Body of pancreas (tissue), 4 donors: ENCODE measurements around the gene C22orf15. TPM values are rescaled to one million over a fixed set of nuclear protein-coding genes. Genes with fewer than 3 reads are reported as not detected.

ENCODE experiments used
- ATAC-seq: fragments of 150-250 bp; one replicate; pipeline ENCODE4 v1.9.1; 2016
- DNase-seq, 4 donors: peaks; one replicate each; pipeline ENCODE4 v3.0.0-alpha.2; 2019
- H3K27ac ChIP-seq, 4 donors: fragments of 200-600 bp; sonication (generic); 1 replicate in 3 of 4; 2 replicates in 1 of 4; pipeline versions ENCODE4 v1.5.1 to v1.6.1; 2016 to 2019; ENCODE audit warnings: mild to moderate bottlenecking in 1 of 4, mixed read lengths in 1 of 4, moderate library complexity in 1 of 4
- H3K27me3 ChIP-seq, 2 donors: fragments of 200-600 bp; sonication (generic); one replicate each; pipeline ENCODE4 v1.6.0; 2016; ENCODE audit warnings: mild to moderate bottlenecking in 1 of 2
- H3K36me3 ChIP-seq, 2 donors: fragments of 200-600 bp; sonication (generic); replicated peaks in 1 of 2; 2 replicates each; pipeline ENCODE4 v1.5.1; 2016; ENCODE audit warnings: low read depth in 2 of 2; ENCODE audit not compliant: insufficient read depth in 1 of 2
- H3K4me1 ChIP-seq: fragments of 200-600 bp; sonication (generic); one replicate; pipeline ENCODE4 v1.6.0; 2016
- H3K4me3 ChIP-seq, 2 donors: fragments of 200-600 bp; sonication (generic); 1 replicate in 1 of 2; 2 replicates in 1 of 2; pipeline ENCODE4 v1.5.1; 2016 to 2019
- H3K9me3 ChIP-seq, 3 donors: fragments of 200-600 bp; sonication (generic); 1 replicate in 2 of 3; 2 replicates in 1 of 3; pipeline ENCODE4 v1.5.1; 2016
- CTCF ChIP-seq, 7 experiments: fragments of 450-650 bp in 4 of 7; fragments of 200-600 bp in 3 of 7; sonication (generic) in 3 of 7; IDR thresholded peaks; one replicate each; pipeline ENCODE4 v1.5.1; 2016 to 2019; ENCODE audit warnings: antibody characterized with exemption in 7 of 7
- POLR2A ChIP-seq, 3 donors: fragments of 450-650 bp; IDR thresholded peaks; one replicate each; pipeline ENCODE4 v1.6.1; 2016; ENCODE audit warnings: antibody characterized with exemption in 3 of 3, mild to moderate bottlenecking in 2 of 3
- WGBS, 2 donors: methylation state at CpG; one replicate each; pipeline ENCODE4 v1.1.5; 2017; 5-methylcytosine and 5-hydroxymethylcytosine counted together
- intact Hi-C: fragments of 100-400 bp; cut with DNase I; formaldehyde crosslinking; loops from one replicate; pipeline ENCODE4 v1.15.1; 2023
- total RNA-seq, 2 donors: library from RNA; depleted of rRNA; stranded (reverse); fragments of >200 nt; gene quantifications; one replicate each; pipeline ENCODE4 v1.1.0, GENCODE V29; 2016

C22orf15 gene
- total RNA-seq, 2 donors from 2014 or later: not detected

- no peaks in the 10 kb centered on the region for H3K9me3 ChIP-seq
- no peaks in the 10 kb centered on the region for H3K4me1 ChIP-seq
- H3K27me3 ChIP-seq: no peaks in the 10 kb centered on the region
- no peak for ATAC-seq
- H3K36me3 ChIP-seq: peaks cover 0 to 29% of the 10 kb centered on the region in 2 donors
- TF ChIP-seq POLR2A (IDR thresholded peaks at IDR 0.05) (no peak), CTCF (IDR thresholded peaks at IDR 0.05) (no peak)
- no peak overlapping the region for H3K4me3 ChIP-seq
- H3K27ac ChIP-seq: no peak overlapping the region
- intact Hi-C loops: no loop called here
- no peak for DNase-seq
- 81 to 91% methylated on average over 11 of the region's 11 CpGs for WGBS, 2 donors
These were observed 38.5 kb downstream of the C22orf15 start for GRCh38 chr22:23801238-23801821.

GRCh38 chr22:23801886-23802377 lies 39.1 kb downstream of the C22orf15 start:
- intact Hi-C loops: no loop called here
- TF ChIP-seq POLR2A (IDR thresholded peaks at IDR 0.05): no peak
- no peak for DNase-seq
- no peak overlapping the region for H3K4me3 ChIP-seq
- no peak overlapping the region for H3K27ac ChIP-seq
- WGBS, 2 donors: 91 to 92% methylated on average over 5 to 8 of the region's 8 CpGs
- no peaks in the 10 kb centered on the region for H3K4me1 ChIP-seq
- ATAC-seq: no peak
- H3K9me3 ChIP-seq: no peaks in the 10 kb centered on the region
- H3K36me3 ChIP-seq: peaks cover 0 to 27% of the 10 kb centered on the region in 2 donors
- H3K27me3 ChIP-seq: no peaks in the 10 kb centered on the region

GRCh38 chr22:23803001-23803819 lies 40.4 kb downstream of the C22orf15 start:
- H3K36me3 ChIP-seq: peaks cover 0 to 27% of the 10 kb centered on the region in 2 donors
- intact Hi-C loops: no loop called here

GRCh38 chr22:23804781-23805291 lies 42.0 kb downstream of the C22orf15 start:
- Histone ChIP-seq H3K4me1 (no peaks in the 10 kb centered on the region), H3K4me3 (no peak overlapping the region), H3K27me3 (no peaks in the 10 kb centered on the region), H3K9me3 (no peaks in the 10 kb centered on the region), H3K27ac (no peak overlapping the region), H3K36me3 (peaks cover 0 to 26% of the 10 kb centered on the region in 2 donors)
- ATAC-seq: no peak
- TF ChIP-seq POLR2A (IDR thresholded peaks at IDR 0.05): no peak
- TF ChIP-seq CTCF (IDR thresholded peaks at IDR 0.05): no peak
- intact Hi-C loops: no loop called here
- WGBS, 2 donors: 68 to 95% methylated on average over 6 to 12 of the region's 12 CpGs
- DNase-seq: no peak

More at GRCh38 chr22:23803001-23803819, 40.4 kb downstream of the C22orf15 start:
- no peaks in the 10 kb centered on the region for H3K9me3 ChIP-seq
- no peak overlapping the region for H3K27ac ChIP-seq
- no peak for DNase-seq
- H3K27me3 ChIP-seq: no peaks in the 10 kb centered on the region
- WGBS, 2 donors: 82 to 93% methylated on average over 13 to 21 of the region's 21 CpGs
- no peak overlapping the region for H3K4me3 ChIP-seq
- no peaks in the 10 kb centered on the region for H3K4me1 ChIP-seq
- no peak for TF ChIP-seq CTCF (IDR thresholded peaks at IDR 0.05)
- no peak for TF ChIP-seq POLR2A (IDR thresholded peaks at IDR 0.05)
- ATAC-seq: no peak

GRCh38 chr22:23806837-23807236 lies 44.0 kb downstream of the C22orf15 start:
- TF ChIP-seq CTCF (IDR thresholded peaks at IDR 0.05): no peak
- TF ChIP-seq POLR2A (IDR thresholded peaks at IDR 0.05): no peak
- Histone ChIP-seq H3K27me3 (no peaks in the 10 kb centered on the region), H3K27ac (no peak overlapping the region), H3K4me3 (no peak overlapping the region), H3K4me1 (no peaks in the 10 kb centered on the region), H3K9me3 (no peaks in the 10 kb centered on the region), H3K36me3 (peaks cover 0 to 13% of the 10 kb centered on the region in 2 donors)
- DNase-seq (no peak), ATAC-seq (no peak)
- 100% methylated on average over 1 of the region's 1 CpG for WGBS, 2 donors
- intact Hi-C loops: no loop called here
